K562 (cell line): ENCODE results near the gene FXYD3. TPM values are rescaled to one million over a fixed set of nuclear protein-coding genes. Genes with fewer than 3 reads are reported as not detected.

Experiments used
- BRD4 ChIP-seq: fragments of 200-600 bp; sonication (generic); IDR thresholded peaks from 2 replicates; pipeline ENCODE4 v1.6.1; 2017; ENCODE audit warnings: inconsistent platforms
- CAMTA2 ChIP-seq: fragments of 250-450 bp; sonication (Bioruptor Pico); conservative IDR thresholded peaks from 2 replicates; pipeline ENCODE4 v1.5.1; 2022
- CREB1 ChIP-seq, 2 experiments: sonication (generic) in 1 of 2; formaldehyde crosslinking in 1 of 2; IDR thresholded peaks; 2 replicates each; pipeline versions ENCODE4 v1.6.1 to v1.8.0; 2012 to 2022; ENCODE audit warnings: inconsistent platforms in 1 of 2, mild to moderate bottlenecking in 1 of 2, missing genetic modification reagents in 1 of 2, moderate library complexity in 1 of 2
- GABPA ChIP-seq: fragments of 200-800 bp; sonication (Bioruptor generic); conservative IDR thresholded peaks from 2 replicates; pipeline ENCODE4 v1.6.1; 2016; ENCODE audit warnings: low read depth, missing genetic modification characterization, missing compliant biosample characterization
- POLR2AphosphoS5 ChIP-seq: IDR thresholded peaks from 2 replicates; pipeline ENCODE4 v1.6.1; 2011; ENCODE audit warnings: mild to moderate bottlenecking, low read depth, low read length, moderate library complexity; ENCODE audit not compliant: control insufficient read depth, insufficient read depth
- POLR2B ChIP-seq: fragments of 450-650 bp; IDR thresholded peaks from 2 replicates; pipeline ENCODE4 v1.6.1; 2018; ENCODE audit warnings: low read depth; ENCODE audit not compliant: partially characterized antibody
- SMAD4 ChIP-seq: fragments of 250-450 bp; sonication (Bioruptor Pico); conservative IDR thresholded peaks from 2 replicates; pipeline ENCODE4 v1.8.0; 2021; ENCODE audit warnings: inconsistent platforms, mild to moderate bottlenecking, moderate library complexity
- TRIM25 ChIP-seq: fragments of 450-650 bp; IDR thresholded peaks from 2 replicates; pipeline ENCODE4 v1.7.0; 2016; ENCODE audit warnings: borderline replicate concordance
- ZBTB17 ChIP-seq: fragments of 450-650 bp; formaldehyde crosslinking; IDR thresholded peaks from 2 replicates; pipeline ENCODE4 v1.4.0; 2020; ENCODE audit warnings: mild to moderate bottlenecking
- ZNF444 ChIP-seq: fragments of 250-450 bp; sonication (Bioruptor Pico); IDR thresholded peaks from 2 replicates; pipeline ENCODE4 v1.4.0; 2020; ENCODE audit warnings: mild to moderate bottlenecking, moderate library complexity
- polyA plus RNA-seq, 8 experiments: library from polyadenylated mRNA; depleted of rRNA in 4 of 8; stranded (reverse) in 5 of 8; unstranded in 3 of 8; fragments of >200 nt; fragmentation: Nextera tagmentation in 2 of 8; fragmentation: Illumina TruSeq in 1 of 8; extraction: Ambion mirVana in 2 of 8; extraction: Trizol in 1 of 8; gene quantifications; 2 replicates each; pipeline versions ENCODE4 v1.2.1 to v1.2.3, GENCODE V29; 2011 to 2014; ENCODE audit warnings: inconsistent platforms in 1 of 8, missing spikeins in 1 of 8
- total RNA-seq, 7 experiments: library from RNA; depleted of rRNA in 6 of 7; stranded (reverse); fragments of >200 nt in 6 of 7; fragmentation: Illumina TruSeq in 2 of 7; extraction: Trizol in 2 of 7; gene quantifications; 2 replicates each; pipeline versions ENCODE4 v1.2.1 to v1.2.3, GENCODE V29; 2011 to 2021; ENCODE audit warnings: low replicate concordance in 1 of 7
- TF ChIP-seq, protein P1 (sequence below), 3 experiments: fragments of 200-800 bp in 1 of 3; fragments of 250-450 bp in 1 of 3; fragments of 450-650 bp in 1 of 3; sonication (Bioruptor Pico) in 1 of 3; sonication (Bioruptor generic) in 1 of 3; formaldehyde crosslinking in 1 of 3; IDR thresholded peaks; 2 replicates each; pipeline versions ENCODE4 v1.6.1 to v1.8.0; 2016 to 2022; ENCODE audit warnings: mild to moderate bottlenecking in 2 of 3, missing genetic modification characterization in 2 of 3, missing compliant biosample characterization in 1 of 3, moderate library complexity in 1 of 3
- TF ChIP-seq, protein P2 (sequence below): fragments of 450-650 bp; formaldehyde crosslinking; IDR thresholded peaks from 2 replicates; pipeline ENCODE4 v1.4.0; 2022; ENCODE audit warnings: missing genetic modification characterization
- TF ChIP-seq, protein P3 (sequence below): fragments of 450-650 bp; IDR thresholded peaks from 2 replicates; pipeline ENCODE4 v1.6.1; 2018; ENCODE audit not compliant: partially characterized antibody

Gene FXYD3
- total and polyA plus RNA-seq, 9 of the 15 experiments (the other 6 are each of a cell fraction or from before 2014, with no cell fraction given) = 0.24 TPM; not detected in 8

DNA sequence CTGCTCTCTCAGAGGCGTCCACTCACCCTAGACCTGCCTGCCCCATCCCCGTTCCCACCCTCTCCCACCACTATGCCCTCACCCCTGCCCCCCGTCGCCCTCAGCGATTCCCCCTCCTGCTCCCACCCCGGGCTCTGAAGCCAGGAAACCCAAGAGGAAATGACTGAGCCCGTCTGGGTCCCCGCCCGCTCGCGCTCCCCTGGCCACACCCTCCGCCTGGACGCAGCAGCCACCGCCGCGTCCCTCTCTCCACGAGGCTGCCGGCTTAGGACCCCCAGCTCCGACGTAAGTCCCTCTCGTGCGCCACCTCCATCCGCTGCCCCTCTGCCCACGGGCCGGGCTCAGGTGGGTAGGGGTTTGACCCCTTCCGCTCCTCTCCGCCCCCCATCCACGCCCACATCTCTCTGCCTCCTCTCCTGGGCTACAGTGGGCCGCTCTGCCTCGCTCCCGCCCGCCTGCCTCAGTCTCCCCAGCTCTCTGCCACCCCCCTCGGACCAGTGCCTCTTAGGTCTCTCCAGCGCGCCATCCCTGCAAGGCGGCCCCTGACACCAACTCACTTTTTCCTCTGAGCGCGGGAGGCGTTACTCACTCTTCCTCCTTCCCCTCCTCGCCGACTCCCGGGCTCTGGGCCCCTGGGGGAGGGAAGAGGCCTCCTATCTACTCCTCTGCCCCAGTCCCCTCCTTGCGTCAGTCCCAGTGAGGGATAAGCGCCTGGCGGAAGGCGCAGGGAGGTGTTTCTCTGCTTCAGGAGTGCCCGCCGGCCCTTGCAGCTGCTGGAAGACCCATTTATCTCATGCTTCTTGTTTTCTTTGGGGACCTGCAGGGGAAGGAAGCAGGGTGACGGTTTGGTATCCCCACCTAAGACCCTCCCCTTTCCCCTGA lies 39.1 kb downstream of the FXYD3 start, which contains the start of gene FXYD5 (continued):
- TF ChIP-seq, protein P1, sequence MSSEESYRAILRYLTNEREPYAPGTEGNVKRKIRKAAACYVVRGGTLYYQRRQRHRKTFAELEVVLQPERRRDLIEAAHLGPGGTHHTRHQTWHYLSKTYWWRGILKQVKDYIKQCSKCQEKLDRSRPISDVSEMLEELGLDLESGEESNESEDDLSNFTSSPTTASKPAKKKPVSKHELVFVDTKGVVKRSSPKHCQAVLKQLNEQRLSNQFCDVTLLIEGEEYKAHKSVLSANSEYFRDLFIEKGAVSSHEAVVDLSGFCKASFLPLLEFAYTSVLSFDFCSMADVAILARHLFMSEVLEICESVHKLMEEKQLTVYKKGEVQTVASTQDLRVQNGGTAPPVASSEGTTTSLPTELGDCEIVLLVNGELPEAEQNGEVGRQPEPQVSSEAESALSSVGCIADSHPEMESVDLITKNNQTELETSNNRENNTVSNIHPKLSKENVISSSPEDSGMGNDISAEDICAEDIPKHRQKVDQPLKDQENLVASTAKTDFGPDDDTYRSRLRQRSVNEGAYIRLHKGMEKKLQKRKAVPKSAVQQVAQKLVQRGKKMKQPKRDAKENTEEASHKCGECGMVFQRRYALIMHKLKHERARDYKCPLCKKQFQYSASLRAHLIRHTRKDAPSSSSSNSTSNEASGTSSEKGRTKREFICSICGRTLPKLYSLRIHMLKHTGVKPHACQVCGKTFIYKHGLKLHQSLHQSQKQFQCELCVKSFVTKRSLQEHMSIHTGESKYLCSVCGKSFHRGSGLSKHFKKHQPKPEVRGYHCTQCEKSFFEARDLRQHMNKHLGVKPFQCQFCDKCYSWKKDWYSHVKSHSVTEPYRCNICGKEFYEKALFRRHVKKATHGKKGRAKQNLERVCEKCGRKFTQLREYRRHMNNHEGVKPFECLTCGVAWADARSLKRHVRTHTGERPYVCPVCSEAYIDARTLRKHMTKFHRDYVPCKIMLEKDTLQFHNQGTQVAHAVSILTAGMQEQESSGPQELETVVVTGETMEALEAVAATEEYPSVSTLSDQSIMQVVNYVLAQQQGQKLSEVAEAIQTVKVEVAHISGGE (CRISPR knock-in tag; IDR thresholded peaks at IDR 0.05) = 0 out of 6 replicates have a peak, but pooled peaks of 1 of the 3 experiments have one; percentile 44
- TF ChIP-seq, protein P2, sequence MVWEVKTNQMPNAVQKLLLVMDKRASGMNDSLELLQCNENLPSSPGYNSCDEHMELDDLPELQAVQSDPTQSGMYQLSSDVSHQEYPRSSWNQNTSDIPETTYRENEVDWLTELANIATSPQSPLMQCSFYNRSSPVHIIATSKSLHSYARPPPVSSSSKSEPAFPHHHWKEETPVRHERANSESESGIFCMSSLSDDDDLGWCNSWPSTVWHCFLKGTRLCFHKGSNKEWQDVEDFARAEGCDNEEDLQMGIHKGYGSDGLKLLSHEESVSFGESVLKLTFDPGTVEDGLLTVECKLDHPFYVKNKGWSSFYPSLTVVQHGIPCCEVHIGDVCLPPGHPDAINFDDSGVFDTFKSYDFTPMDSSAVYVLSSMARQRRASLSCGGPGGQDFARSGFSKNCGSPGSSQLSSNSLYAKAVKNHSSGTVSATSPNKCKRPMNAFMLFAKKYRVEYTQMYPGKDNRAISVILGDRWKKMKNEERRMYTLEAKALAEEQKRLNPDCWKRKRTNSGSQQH (CRISPR knock-in tag) = 0 out of 2 replicates have a peak, but pooled peaks have one; percentile 8
- TF ChIP-seq SMAD4 (CRISPR knock-in tag) (peak; percentile 50; the same call in 1 of the 2 replicates), ZBTB17 (CRISPR knock-in tag) (peak; percentile 33; the same call in 1 of the 2 replicates), BRD4 (no peak), POLR2AphosphoS5 (peak; percentile 82), POLR2B (peak; percentile 85), ZNF444 (CRISPR knock-in tag) (peak; percentile 68), GABPA (0 out of 2 replicates have a peak, but pooled peaks have one; percentile 40), TRIM25 (0 out of 2 replicates have a peak, but pooled peaks have one; percentile 5), CREB1 (IDR thresholded peaks at IDR 0.05) (0 out of 2 replicates have a peak, but pooled peaks have one; percentile 33), CREB1 (CRISPR knock-in tag; IDR thresholded peaks at IDR 0.05) (0 out of 2 replicates have a peak, but pooled peaks have one; percentile 39), CAMTA2 (CRISPR knock-in tag) (peak; percentile 34; the same call in 1 of the 2 replicates)
- TF ChIP-seq, protein P3, sequence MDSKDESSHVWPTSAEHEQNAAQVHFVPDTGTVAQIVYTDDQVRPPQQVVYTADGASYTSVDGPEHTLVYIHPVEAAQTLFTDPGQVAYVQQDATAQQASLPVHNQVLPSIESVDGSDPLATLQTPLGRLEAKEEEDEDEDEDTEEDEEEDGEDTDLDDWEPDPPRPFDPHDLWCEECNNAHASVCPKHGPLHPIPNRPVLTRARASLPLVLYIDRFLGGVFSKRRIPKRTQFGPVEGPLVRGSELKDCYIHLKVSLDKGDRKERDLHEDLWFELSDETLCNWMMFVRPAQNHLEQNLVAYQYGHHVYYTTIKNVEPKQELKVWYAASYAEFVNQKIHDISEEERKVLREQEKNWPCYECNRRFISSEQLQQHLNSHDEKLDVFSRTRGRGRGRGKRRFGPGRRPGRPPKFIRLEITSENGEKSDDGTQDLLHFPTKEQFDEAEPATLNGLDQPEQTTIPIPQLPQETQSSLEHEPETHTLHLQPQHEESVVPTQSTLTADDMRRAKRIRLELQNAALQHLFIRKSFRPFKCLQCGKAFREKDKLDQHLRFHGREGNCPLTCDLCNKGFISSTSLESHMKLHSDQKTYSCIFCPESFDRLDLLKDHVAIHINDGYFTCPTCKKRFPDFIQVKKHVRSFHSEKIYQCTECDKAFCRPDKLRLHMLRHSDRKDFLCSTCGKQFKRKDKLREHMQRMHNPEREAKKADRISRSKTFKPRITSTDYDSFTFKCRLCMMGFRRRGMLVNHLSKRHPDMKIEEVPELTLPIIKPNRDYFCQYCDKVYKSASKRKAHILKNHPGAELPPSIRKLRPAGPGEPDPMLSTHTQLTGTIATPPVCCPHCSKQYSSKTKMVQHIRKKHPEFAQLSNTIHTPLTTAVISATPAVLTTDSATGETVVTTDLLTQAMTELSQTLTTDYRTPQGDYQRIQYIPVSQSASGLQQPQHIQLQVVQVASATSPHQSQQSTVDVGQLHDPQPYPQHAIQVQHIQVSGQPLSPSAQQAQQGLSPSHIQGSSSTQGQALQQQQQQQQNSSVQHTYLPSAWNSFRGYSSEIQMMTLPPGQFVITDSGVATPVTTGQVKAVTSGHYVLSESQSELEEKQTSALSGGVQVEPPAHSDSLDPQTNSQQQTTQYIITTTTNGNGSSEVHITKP = peak; percentile 39
